GM18520 (cell line): ENCODE data around the gene FBXW9.
A peak's percentile ranks its signal among the peaks of the same experiment; 100 is the strongest.
"Not testable (repeated sequence)": the region's sequence is repeated elsewhere in the genome, so short reads cannot be mapped to it uniquely, and the experiment has no call there.

Source experiments
- ATAC-seq: cut with Tn5 transposase; IDR thresholded peaks from one replicate; pipeline ENCODE4 v1.9.1; 2021; ENCODE audit not compliant: unreplicated experiment

Gene FBXW9

GRCh38 chr19:12696366-12697335 is at the start of gene FBXW9:
TSS of gene FBXW9 (minus strand) at chr19:12696631. CDS start at chr19:12696581, 50 bp downstream.
- peak; percentile 85 for ATAC-seq

- no peak for ATAC-seq
Measured at GRCh38 chr19:12745166-12745897, 48.9 kb upstream of the FBXW9 start.

GRCh38 chr19:12737835-12738351 is 41.5 kb upstream of the FBXW9 start:
- ATAC-seq = no peak

GRCh38 chr19:12736995-12737834 is 40.8 kb upstream of the FBXW9 start, which contains the start of gene GET3:
TSS of gene GET3 (plus strand) at chr19:12737497. CDS start at chr19:12737506, 9 bp downstream.
- ATAC-seq = peak; percentile 83

GRCh38 chr19:12733369-12734214 is 37.2 kb upstream of the FBXW9 start:
- no peak for ATAC-seq

- no peak for ATAC-seq
Measured at GRCh38 chr19:12731337-12731736, 34.9 kb upstream of the FBXW9 start.

GRCh38 chr19:12730064-12730463 is 33.6 kb upstream of the FBXW9 start:
- ATAC-seq = no peak

- ATAC-seq = no peak
Measured at GRCh38 chr19:12727745-12728433, 31.5 kb upstream of the FBXW9 start.

GRCh38 chr19:12726988-12727316 is 30.5 kb upstream of the FBXW9 start:
- no peak for ATAC-seq

GRCh38 chr19:12725612-12726011 is 29.2 kb upstream of the FBXW9 start:
- not testable (repeated sequence) for ATAC-seq

GRCh38 chr19:12723641-12724426 is 27.4 kb upstream of the FBXW9 start, which contains the start of gene TNPO2:
TSS of gene TNPO2 (minus strand) at chr19:12723932. CDS start at chr19:12720977, 2,955 bp downstream.
- no peak for ATAC-seq

GRCh38 chr19:12723381-12723640 is 26.9 kb upstream of the FBXW9 start:
- no peak for ATAC-seq

- peak; percentile 78 for ATAC-seq
Measured at GRCh38 chr19:12722566-12723380, 26.3 kb upstream of the FBXW9 start.

GRCh38 chr19:12721656-12722565 is 25.5 kb upstream of the FBXW9 start:
- ATAC-seq = peak; percentile 12

- ATAC-seq = no peak
Measured at GRCh38 chr19:12720851-12721655, 24.6 kb upstream of the FBXW9 start.

- ATAC-seq = no peak
Measured at GRCh38 chr19:12720296-12720695, 23.9 kb upstream of the FBXW9 start.
